Measurements from ENCODE around the gene LRFN2.

DNA sequence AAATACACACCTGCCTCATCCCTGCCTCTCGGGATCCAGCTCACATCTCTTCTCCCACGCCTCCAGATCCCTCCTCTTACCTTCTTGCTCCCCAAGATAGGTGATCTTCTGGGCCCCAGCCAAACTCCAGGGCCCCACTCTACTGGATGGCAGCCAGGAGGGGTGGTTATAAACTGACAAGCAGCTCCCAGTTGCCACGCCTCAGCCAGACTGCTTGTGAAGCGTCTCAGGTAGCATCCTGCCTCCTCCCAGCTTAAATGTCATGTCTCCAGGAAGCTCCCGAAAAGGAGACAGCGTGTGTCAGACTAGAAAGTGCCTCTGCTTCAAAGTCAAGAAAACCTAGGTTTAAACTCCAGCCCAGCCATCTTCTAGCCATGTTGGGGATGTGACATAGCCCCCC is 114.1 kb downstream of the LRFN2 start:
- TF ChIP-seq, protein P1, sequence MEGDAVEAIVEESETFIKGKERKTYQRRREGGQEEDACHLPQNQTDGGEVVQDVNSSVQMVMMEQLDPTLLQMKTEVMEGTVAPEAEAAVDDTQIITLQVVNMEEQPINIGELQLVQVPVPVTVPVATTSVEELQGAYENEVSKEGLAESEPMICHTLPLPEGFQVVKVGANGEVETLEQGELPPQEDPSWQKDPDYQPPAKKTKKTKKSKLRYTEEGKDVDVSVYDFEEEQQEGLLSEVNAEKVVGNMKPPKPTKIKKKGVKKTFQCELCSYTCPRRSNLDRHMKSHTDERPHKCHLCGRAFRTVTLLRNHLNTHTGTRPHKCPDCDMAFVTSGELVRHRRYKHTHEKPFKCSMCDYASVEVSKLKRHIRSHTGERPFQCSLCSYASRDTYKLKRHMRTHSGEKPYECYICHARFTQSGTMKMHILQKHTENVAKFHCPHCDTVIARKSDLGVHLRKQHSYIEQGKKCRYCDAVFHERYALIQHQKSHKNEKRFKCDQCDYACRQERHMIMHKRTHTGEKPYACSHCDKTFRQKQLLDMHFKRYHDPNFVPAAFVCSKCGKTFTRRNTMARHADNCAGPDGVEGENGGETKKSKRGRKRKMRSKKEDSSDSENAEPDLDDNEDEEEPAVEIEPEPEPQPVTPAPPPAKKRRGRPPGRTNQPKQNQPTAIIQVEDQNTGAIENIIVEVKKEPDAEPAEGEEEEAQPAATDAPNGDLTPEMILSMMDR (IDR thresholded peaks at IDR 0.05; ENCODE audit: control extremely low read depth in 1 of 3, insufficient read depth in 1 of 3, low read depth in 1 of 3, low read length in 3 of 3) = no peak
- TF ChIP-seq POLR2AphosphoS5 (IDR thresholded peaks at IDR 0.05; ENCODE audit: low read depth, low read length) = no peak
- TF ChIP-seq EP300 (IDR thresholded peaks at IDR 0.05; ENCODE audit: borderline replicate concordance in 1 of 2, low read depth in 2 of 2, low read length in 2 of 2) = no peak
- TF ChIP-seq GABPA (IDR thresholded peaks at IDR 0.05; ENCODE audit: borderline replicate concordance, insufficient read depth, low read length) = no peak
- TF ChIP-seq KDM1A (IDR thresholded peaks at IDR 0.05; ENCODE audit: borderline replicate concordance, low read length) = no peak
- no peak for TF ChIP-seq ZNF274 (IDR thresholded peaks at IDR 0.05; ENCODE audit: borderline replicate concordance, extremely low read depth, low read length)
- TF ChIP-seq, protein P2, sequence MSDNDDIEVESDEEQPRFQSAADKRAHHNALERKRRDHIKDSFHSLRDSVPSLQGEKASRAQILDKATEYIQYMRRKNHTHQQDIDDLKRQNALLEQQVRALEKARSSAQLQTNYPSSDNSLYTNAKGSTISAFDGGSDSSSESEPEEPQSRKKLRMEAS (IDR thresholded peaks at IDR 0.05) = no peak
- TF ChIP-seq SP1 (IDR thresholded peaks at IDR 0.05; ENCODE audit: low read depth, low read length) = no peak

Measured in H1 (cell line).